ENCODE data around the gene POLR3A.

Gene POLR3A

GRCh38 chr10:77949167-77949566, 80.1 kb downstream of the POLR3A start:
- no peak overlapping the region for H3K4me3 ChIP-seq (ENCODE audit: low read length)
- peak; percentile 83 for DNase-seq (ENCODE audit: low read depth)
- TF ChIP-seq, protein P1, sequence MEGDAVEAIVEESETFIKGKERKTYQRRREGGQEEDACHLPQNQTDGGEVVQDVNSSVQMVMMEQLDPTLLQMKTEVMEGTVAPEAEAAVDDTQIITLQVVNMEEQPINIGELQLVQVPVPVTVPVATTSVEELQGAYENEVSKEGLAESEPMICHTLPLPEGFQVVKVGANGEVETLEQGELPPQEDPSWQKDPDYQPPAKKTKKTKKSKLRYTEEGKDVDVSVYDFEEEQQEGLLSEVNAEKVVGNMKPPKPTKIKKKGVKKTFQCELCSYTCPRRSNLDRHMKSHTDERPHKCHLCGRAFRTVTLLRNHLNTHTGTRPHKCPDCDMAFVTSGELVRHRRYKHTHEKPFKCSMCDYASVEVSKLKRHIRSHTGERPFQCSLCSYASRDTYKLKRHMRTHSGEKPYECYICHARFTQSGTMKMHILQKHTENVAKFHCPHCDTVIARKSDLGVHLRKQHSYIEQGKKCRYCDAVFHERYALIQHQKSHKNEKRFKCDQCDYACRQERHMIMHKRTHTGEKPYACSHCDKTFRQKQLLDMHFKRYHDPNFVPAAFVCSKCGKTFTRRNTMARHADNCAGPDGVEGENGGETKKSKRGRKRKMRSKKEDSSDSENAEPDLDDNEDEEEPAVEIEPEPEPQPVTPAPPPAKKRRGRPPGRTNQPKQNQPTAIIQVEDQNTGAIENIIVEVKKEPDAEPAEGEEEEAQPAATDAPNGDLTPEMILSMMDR (conservative IDR thresholded peaks at IDR 0.05; ENCODE audit: low read depth, low read length) = no peak

- no peak overlapping the region for H3K4me3 ChIP-seq (ENCODE audit: low read length)
- TF ChIP-seq, protein P1 (conservative IDR thresholded peaks at IDR 0.05; ENCODE audit: low read depth, low read length) = no peak
- no peak for DNase-seq (ENCODE audit: low read depth)
Observed at GRCh38 chr10:77946084-77946483, 83.2 kb downstream of the POLR3A start.

DNA sequence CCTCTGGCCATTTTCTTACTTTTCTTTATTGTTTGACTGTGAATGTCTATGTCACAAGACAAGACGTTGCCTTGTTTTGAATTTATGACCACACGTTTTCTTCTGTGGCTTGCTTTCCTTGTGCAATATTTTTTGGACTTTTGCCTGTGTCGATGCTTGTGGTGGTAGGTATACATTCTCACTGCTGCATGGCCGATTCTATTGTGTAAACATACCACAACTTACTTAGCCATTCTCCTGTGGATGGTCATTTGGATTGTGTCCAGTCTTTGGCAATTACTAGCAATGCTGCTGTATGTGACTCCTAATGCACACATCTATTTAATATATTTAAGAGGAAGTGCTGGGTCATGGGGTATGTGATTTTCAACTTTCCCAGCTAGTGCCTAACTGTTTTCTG, 84.8 kb downstream of the POLR3A start:
- TF ChIP-seq, protein P1 (conservative IDR thresholded peaks at IDR 0.05; ENCODE audit: low read depth, low read length) = no peak
- DNase-seq (ENCODE audit: low read depth) = peak; percentile 86
- no peak overlapping the region for H3K4me3 ChIP-seq (ENCODE audit: low read length)

DNA sequence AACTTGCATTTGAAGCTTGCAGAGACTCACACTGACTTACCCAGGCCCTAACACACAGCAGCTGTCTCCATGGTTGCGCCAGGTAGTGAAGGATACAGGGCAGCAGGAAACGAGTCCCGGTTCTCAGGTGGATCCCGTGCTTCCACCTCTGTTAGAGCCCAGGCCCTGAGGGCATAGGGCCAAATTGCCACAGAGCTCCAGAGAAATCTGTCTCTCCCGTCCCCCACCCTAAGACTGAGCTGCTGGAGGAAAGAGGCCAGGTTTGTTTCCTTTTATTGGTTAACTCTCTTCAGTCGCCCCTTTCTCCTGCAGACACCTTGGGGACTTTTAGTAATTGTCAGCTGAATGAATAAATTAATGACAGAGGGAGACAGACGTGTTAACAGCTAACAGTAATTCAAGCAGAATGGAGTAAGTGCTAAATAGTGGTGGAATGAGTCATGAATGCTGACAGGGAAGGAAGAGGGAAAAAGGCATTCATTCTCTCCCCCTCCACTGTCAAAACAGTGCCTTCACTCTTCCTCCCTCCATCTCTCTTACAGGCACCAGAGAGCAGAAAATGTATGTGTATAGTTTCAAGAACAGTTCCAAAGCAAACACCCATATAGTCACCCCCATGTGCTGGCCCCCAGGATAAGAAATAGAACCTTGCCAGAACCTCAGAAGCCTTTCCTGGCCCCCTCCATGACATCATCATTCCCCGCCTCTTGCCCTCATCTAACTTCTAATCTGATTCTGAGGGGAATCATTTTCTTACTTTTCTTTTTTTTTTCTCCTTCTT, 86.0 kb downstream of the POLR3A start:
- TF ChIP-seq, protein P1 (conservative IDR thresholded peaks at IDR 0.05; ENCODE audit: low read depth, low read length) = no peak
- peak; percentile 73 for DNase-seq (ENCODE audit: low read depth)
- H3K4me3 ChIP-seq (ENCODE audit: low read length) = no peak overlapping the region

DNA sequence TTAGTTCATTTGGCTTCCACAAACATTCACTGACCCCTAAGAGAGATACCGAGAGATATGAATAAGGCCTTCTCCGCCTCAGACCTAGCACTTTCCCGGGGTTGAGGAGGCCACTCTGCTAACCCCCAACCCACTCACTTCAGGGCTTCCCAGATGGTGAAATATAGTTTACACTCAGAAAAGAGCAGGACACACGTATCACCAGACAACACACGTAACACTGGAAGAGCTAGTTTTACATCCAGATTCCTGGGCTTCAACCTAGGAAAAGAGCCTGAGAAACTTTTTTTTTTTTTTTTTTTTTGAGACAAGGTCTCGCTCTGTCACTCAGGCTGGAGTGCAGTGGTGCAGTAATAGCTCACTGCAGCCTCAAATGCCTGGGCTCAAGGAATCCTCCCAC, 87.5 kb downstream of the POLR3A start:
- DNase-seq (ENCODE audit: low read depth) = no peak
- TF ChIP-seq, protein P1 (conservative IDR thresholded peaks at IDR 0.05; ENCODE audit: low read depth, low read length) = no peak
- H3K4me3 ChIP-seq (ENCODE audit: low read length) = no peak overlapping the region

GRCh38 chr10:77940627-77941026, 88.7 kb downstream of the POLR3A start:
- TF ChIP-seq, protein P1 (conservative IDR thresholded peaks at IDR 0.05; ENCODE audit: low read depth, low read length) = no peak
- no peak for DNase-seq (ENCODE audit: low read depth)
- no peak overlapping the region for H3K4me3 ChIP-seq (ENCODE audit: low read length)

- TF ChIP-seq, protein P1 (conservative IDR thresholded peaks at IDR 0.05; ENCODE audit: low read depth, low read length) = no peak
- DNase-seq (ENCODE audit: low read depth) = no peak
Observed at GRCh38 chr10:77940225-77940624, 89.1 kb downstream of the POLR3A start.

More at GRCh38 chr10:77940225-77940624, 89.1 kb downstream of the POLR3A start:
- H3K4me3 ChIP-seq (ENCODE audit: low read length) = no peak overlapping the region

Data from retinal pigment epithelial cell (primary cell).